Measurements from ENCODE around the gene ZNF593OS.

ZNF593OS gene

GRCh38 chr1:26171084-26172072 is at the start of gene ZNF593OS:
TSS of gene ZNF593OS (minus strand) at chr1:26171832. CDS start at chr1:26171661, 171 bp downstream.
- FAIRE-seq (no peak), DNase-seq (ENCODE audit: low spot score) (no peak)

- FAIRE-seq = no peak
- DNase-seq (ENCODE audit: low spot score) = no peak
Observed at GRCh38 chr1:26221094-26221493, 49.5 kb upstream of the ZNF593OS start.

GRCh38 chr1:26220199-26220912 is 48.7 kb upstream of the ZNF593OS start:
- no peak for DNase-seq (ENCODE audit: low spot score)
- no peak for FAIRE-seq

- peak; percentile 95 for FAIRE-seq
- DNase-seq (ENCODE audit: low spot score) = peak; percentile 75
Observed at GRCh38 chr1:26218906-26219494, 47.4 kb upstream of the ZNF593OS start.

GRCh38 chr1:26215246-26215645 is 43.6 kb upstream of the ZNF593OS start:
- DNase-seq (ENCODE audit: low spot score) = no peak
- FAIRE-seq = no peak

GRCh38 chr1:26213335-26213905 is 41.8 kb upstream of the ZNF593OS start:
- FAIRE-seq (no peak), DNase-seq (ENCODE audit: low spot score) (no peak)

GRCh38 chr1:26212726-26213125 is 41.1 kb upstream of the ZNF593OS start:
- no peak for FAIRE-seq
- no peak for DNase-seq (ENCODE audit: low spot score)

- no peak for FAIRE-seq
- DNase-seq (ENCODE audit: low spot score) = peak; percentile 4
Observed at GRCh38 chr1:26210147-26210870, 38.7 kb upstream of the ZNF593OS start.

GRCh38 chr1:26203642-26204318 is 32.1 kb upstream of the ZNF593OS start:
- no peak for FAIRE-seq
- no peak for DNase-seq (ENCODE audit: low spot score)

- FAIRE-seq (no peak), DNase-seq (ENCODE audit: low spot score) (no peak)
Observed at GRCh38 chr1:26200413-26200812, 28.8 kb upstream of the ZNF593OS start.

GRCh38 chr1:26197813-26198212 is 26.2 kb upstream of the ZNF593OS start:
- DNase-seq (ENCODE audit: low spot score) = no peak

GRCh38 chr1:26197301-26197700 is 25.7 kb upstream of the ZNF593OS start:
- DNase-seq (ENCODE audit: low spot score) (no peak), FAIRE-seq (no peak)

More at GRCh38 chr1:26197813-26198212, 26.2 kb upstream of the ZNF593OS start:
- FAIRE-seq = no peak

GRCh38 chr1:26195805-26196204 is 24.2 kb upstream of the ZNF593OS start:
- FAIRE-seq = no peak
- DNase-seq (ENCODE audit: low spot score) = no peak

- FAIRE-seq = no peak
- no peak for DNase-seq (ENCODE audit: low spot score)
Observed at GRCh38 chr1:26191739-26192138, 20.1 kb upstream of the ZNF593OS start.

- FAIRE-seq = no peak
- DNase-seq (ENCODE audit: low spot score) = peak; percentile 64
Observed at GRCh38 chr1:26190373-26190987, 18.8 kb upstream of the ZNF593OS start, which contains the start of gene CATSPER4. TSS of gene CATSPER4 (plus strand) at chr1:26190602. CDS start at chr1:26190628, 26 bp downstream.

- DNase-seq (ENCODE audit: low spot score) (no peak), FAIRE-seq (no peak)
Observed at GRCh38 chr1:26189751-26190275, 18.2 kb upstream of the ZNF593OS start.

- no peak for DNase-seq (ENCODE audit: low spot score)
- no peak for FAIRE-seq
Observed at GRCh38 chr1:26189331-26189730, 17.7 kb upstream of the ZNF593OS start.

- DNase-seq (ENCODE audit: low spot score) = no peak
- no peak for FAIRE-seq
Observed at GRCh38 chr1:26188477-26188876, 16.8 kb upstream of the ZNF593OS start.

- DNase-seq (ENCODE audit: low spot score) (no peak), FAIRE-seq (no peak)
Observed at GRCh38 chr1:26187882-26188281, 16.2 kb upstream of the ZNF593OS start.
